HG02870 (cell line): Measurements from ENCODE around the gene EHMT2.
"Not testable (repeated sequence)": the region's sequence is repeated elsewhere in the genome, so short reads cannot be mapped to it uniquely, and the experiment has no call there.

Experiments used
- ATAC-seq: cut with Tn5 transposase; IDR thresholded peaks from one replicate; pipeline ENCODE4 v1.9.1; 2021; ENCODE audit warnings: mild to moderate bottlenecking, moderate library complexity; ENCODE audit not compliant: unreplicated experiment

Gene EHMT2

GRCh38 chr6:31844507-31844906 is 53.0 kb downstream of the EHMT2 start:
- no peak for ATAC-seq

- ATAC-seq: no peak
These were observed 55.4 kb downstream of the EHMT2 start for GRCh38 chr6:31842053-31842452.

GRCh38 chr6:31839779-31840126 is 57.7 kb downstream of the EHMT2 start:
- ATAC-seq: not testable (repeated sequence)

- no peak for ATAC-seq
These were observed 58.5 kb downstream of the EHMT2 start for GRCh38 chr6:31838968-31839367.

GRCh38 chr6:31838114-31838553 is 59.4 kb downstream of the EHMT2 start:
- not testable (repeated sequence) for ATAC-seq

- no peak for ATAC-seq
These were observed 60.0 kb downstream of the EHMT2 start for GRCh38 chr6:31837369-31838113.

GRCh38 chr6:31836474-31837368 is 60.8 kb downstream of the EHMT2 start:
- ATAC-seq: no peak

GRCh38 chr6:31836047-31836473 is 61.4 kb downstream of the EHMT2 start:
- no peak for ATAC-seq

- no peak for ATAC-seq
These were observed 62.9 kb downstream of the EHMT2 start for GRCh38 chr6:31834367-31835250.

- no peak for ATAC-seq
These were observed 65.9 kb downstream of the EHMT2 start for GRCh38 chr6:31831350-31832215.

GRCh38 chr6:31830886-31831335 is 66.6 kb downstream of the EHMT2 start:
- ATAC-seq: no peak
